GM23338 (cell line): ENCODE measurements around the gene ADGRL1.
"Not testable (repeated sequence)": the region's sequence is repeated elsewhere in the genome, so short reads cannot be mapped to it uniquely, and the experiment has no call there.

Experiments
- CTCF ChIP-seq, 2 experiments: fragments of 200-600 bp in 1 of 2; sonication (generic) in 1 of 2; conservative IDR thresholded peaks; 2 replicates each; pipeline versions ENCODE4 v1.5.1 to v1.6.1; 2016 to 2017; ENCODE audit warnings: antibody characterized with exemption in 2 of 2, low read depth in 2 of 2, mild to moderate bottlenecking in 2 of 2, moderate library complexity in 1 of 2
- ETS1 ChIP-seq: IDR thresholded peaks from 2 replicates; pipeline ENCODE4 v1.6.1; 2016; ENCODE audit warnings: antibody characterized with exemption
- EZH2 ChIP-seq: fragments of 200-600 bp; sonication (generic); IDR thresholded peaks from one replicate; pipeline ENCODE4 v1.8.0; 2017; ENCODE audit warnings: antibody characterized with exemption, mild to moderate bottlenecking, low read depth; ENCODE audit not compliant: unreplicated experiment
- EZH2phosphoT487 ChIP-seq: fragments of 200-600 bp; sonication (generic); IDR thresholded peaks from one replicate; pipeline ENCODE4 v1.8.1; 2018; ENCODE audit warnings: antibody characterized with exemption; ENCODE audit not compliant: unreplicated experiment
- JUNB ChIP-seq: IDR thresholded peaks from one replicate; pipeline ENCODE4 v1.6.1; 2016; ENCODE audit warnings: antibody characterized with exemption; ENCODE audit not compliant: unreplicated experiment
- POLR2AphosphoS5 ChIP-seq: IDR thresholded peaks from 2 replicates; pipeline ENCODE4 v1.6.1; 2016; ENCODE audit warnings: antibody characterized with exemption, low read depth
- REST ChIP-seq: IDR thresholded peaks from one replicate; pipeline ENCODE4 v1.6.1; 2018; ENCODE audit warnings: antibody characterized with exemption; ENCODE audit not compliant: unreplicated experiment

GRCh38 chr19:14197288-14197687, 8.7 kb downstream of the ADGRL1 start:
- not testable (repeated sequence) for TF ChIP-seq CTCF (conservative IDR thresholded peaks at IDR 0.05; ENCODE audit: low read depth in 2 of 2); REST; JUNB; ETS1; EZH2phosphoT487; EZH2; POLR2AphosphoS5
